GM19193 (cell line): ENCODE measurements around the gene IGFL4.

Experiments used
- POLR2A ChIP-seq: IDR thresholded peaks from 4 replicates; pipeline ENCODE4 v1.6.1; 2011; ENCODE audit not compliant: insufficient read depth, insufficient read length; ENCODE audit errors: extremely low read depth

IGFL4 gene

GRCh38 chr19:46040952-46041500 lies at the start of gene IGFL4:
IGFL4 (minus strand) TSS chr19:46041002; CDS start chr19:46040962, 40 bp downstream.
- TF ChIP-seq POLR2A, result no peak

- no peak for TF ChIP-seq POLR2A
Observed at GRCh38 chr19:46090444-46090843, 49.6 kb upstream of the IGFL4 start.

GRCh38 chr19:46089432-46089831 lies 48.6 kb upstream of the IGFL4 start:
- no peak for TF ChIP-seq POLR2A

- TF ChIP-seq POLR2A, result no peak
Observed at GRCh38 chr19:46088101-46088500, 47.3 kb upstream of the IGFL4 start.

- TF ChIP-seq POLR2A, result no peak
Observed at GRCh38 chr19:46085888-46086287, 45.1 kb upstream of the IGFL4 start.

- no peak for TF ChIP-seq POLR2A
Observed at GRCh38 chr19:46082728-46083050, 41.9 kb upstream of the IGFL4 start.

GRCh38 chr19:46081928-46082727 lies 41.3 kb upstream of the IGFL4 start:
- no peak for TF ChIP-seq POLR2A

GRCh38 chr19:46080561-46080960 lies 39.8 kb upstream of the IGFL4 start:
- TF ChIP-seq POLR2A, result no peak

- TF ChIP-seq POLR2A, result no peak
Observed at GRCh38 chr19:46079576-46079975, 38.8 kb upstream of the IGFL4 start.

- no peak for TF ChIP-seq POLR2A
Observed at GRCh38 chr19:46077815-46078167, 37.0 kb upstream of the IGFL4 start.

GRCh38 chr19:46076951-46077814 lies 36.4 kb upstream of the IGFL4 start:
- TF ChIP-seq POLR2A, result no peak

- no peak for TF ChIP-seq POLR2A
Observed at GRCh38 chr19:46076031-46076880, 35.5 kb upstream of the IGFL4 start.

- TF ChIP-seq POLR2A, result no peak
Observed at GRCh38 chr19:46073268-46073922, 32.6 kb upstream of the IGFL4 start.

GRCh38 chr19:46069806-46070341 lies 29.1 kb upstream of the IGFL4 start:
- no peak for TF ChIP-seq POLR2A
